DND-41 (cell line): ENCODE measurements around the gene ACACA.

Experiments
- CTCF ChIP-seq: IDR thresholded peaks from 2 replicates; pipeline ENCODE4 v1.5.1; 2012; ENCODE audit warnings: borderline replicate concordance, low read length, moderate library complexity, mild to moderate bottlenecking; ENCODE audit not compliant: poor library complexity, severe bottlenecking; ENCODE audit errors: extremely low read depth
- EZH2 ChIP-seq: IDR thresholded peaks from 3 replicates; pipeline ENCODE4 v1.6.1; 2012; ENCODE audit warnings: borderline replicate concordance, low read depth, mild to moderate bottlenecking, moderate library complexity, low read length, inconsistent platforms; ENCODE audit not compliant: severe bottlenecking

GRCh38 chr17:37118366-37119137 is 288.1 kb downstream of the ACACA start:
- no peak for TF ChIP-seq CTCF
- no peak for TF ChIP-seq EZH2
